ENCODE results near the gene GDPD2. TPM values are rescaled to one million over a fixed set of nuclear protein-coding genes. Genes with fewer than 3 reads are reported as not detected.
"Not testable (repeated sequence)": the region's sequence is repeated elsewhere in the genome, so short reads cannot be mapped to it uniquely, and the experiment has no call there.

Gene GDPD2, protein sequence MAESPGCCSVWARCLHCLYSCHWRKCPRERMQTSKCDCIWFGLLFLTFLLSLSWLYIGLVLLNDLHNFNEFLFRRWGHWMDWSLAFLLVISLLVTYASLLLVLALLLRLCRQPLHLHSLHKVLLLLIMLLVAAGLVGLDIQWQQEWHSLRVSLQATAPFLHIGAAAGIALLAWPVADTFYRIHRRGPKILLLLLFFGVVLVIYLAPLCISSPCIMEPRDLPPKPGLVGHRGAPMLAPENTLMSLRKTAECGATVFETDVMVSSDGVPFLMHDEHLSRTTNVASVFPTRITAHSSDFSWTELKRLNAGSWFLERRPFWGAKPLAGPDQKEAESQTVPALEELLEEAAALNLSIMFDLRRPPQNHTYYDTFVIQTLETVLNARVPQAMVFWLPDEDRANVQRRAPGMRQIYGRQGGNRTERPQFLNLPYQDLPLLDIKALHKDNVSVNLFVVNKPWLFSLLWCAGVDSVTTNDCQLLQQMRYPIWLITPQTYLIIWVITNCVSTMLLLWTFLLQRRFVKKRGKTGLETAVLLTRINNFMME
- total RNA-seq = not detected in 2 replicates
- not detected in 2 replicates for polyA plus RNA-seq

GRCh38 chrX:70422851-70423341 lies at the start of gene GDPD2:
TSS of gene GDPD2 (plus strand) at chrX:70423314. CDS start at chrX:70424985, 1,671 bp downstream.
- no peak for TF ChIP-seq CTCF (IDR thresholded peaks at IDR 0.05; ENCODE audit: low read depth, low read length)
- Histone ChIP-seq H3K4me3 (no peak within 1 kb of the TSS), H3K4me1 (ENCODE audit: low read depth) (no peaks in the 10 kb centered on the region), H3K27ac (no peak within 1 kb of the TSS), H3K36me3 (no peaks in the 10 kb centered on the region), H3K27me3 (no peaks in the 10 kb centered on the region), H3K9me3 (ENCODE audit: low read depth) (no peaks in the 10 kb centered on the region)
- peak; percentile 48 to 52 for DNase-seq (ENCODE audit: low read depth in 1 of 2, low spot score in 1 of 2)

DNA sequence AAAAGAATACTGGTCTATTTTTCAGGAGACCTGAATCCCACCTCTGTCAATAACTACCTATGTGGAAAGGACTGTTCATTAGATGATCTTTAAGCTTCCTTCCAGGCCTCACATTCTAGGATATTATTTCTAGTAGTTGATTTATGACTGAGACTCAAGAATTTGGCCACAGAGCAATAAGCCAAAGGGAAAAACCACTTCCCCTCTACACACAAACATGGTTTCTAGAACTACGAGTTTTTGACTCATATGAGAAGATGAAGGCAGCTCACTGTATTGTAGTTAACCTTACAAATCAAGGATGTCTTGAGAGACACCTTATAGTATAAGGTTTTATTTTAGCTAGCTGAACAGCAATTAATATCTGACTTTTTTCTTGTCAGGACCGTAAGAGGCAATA lies 36.9 kb upstream of the GDPD2 start:
- Histone ChIP-seq H3K4me3 (no peak overlapping the region), H3K36me3 (no peaks in the 10 kb centered on the region), H3K27ac (no peak overlapping the region), H3K9me3 (ENCODE audit: low read depth) (no peaks in the 10 kb centered on the region), H3K27me3 (no peaks in the 10 kb centered on the region), H3K4me1 (ENCODE audit: low read depth) (no peaks in the 10 kb centered on the region)
- TF ChIP-seq CTCF (IDR thresholded peaks at IDR 0.05; ENCODE audit: low read depth, low read length) = no peak
- no peak for DNase-seq (ENCODE audit: low read depth in 1 of 2, low spot score in 1 of 2)

DNA sequence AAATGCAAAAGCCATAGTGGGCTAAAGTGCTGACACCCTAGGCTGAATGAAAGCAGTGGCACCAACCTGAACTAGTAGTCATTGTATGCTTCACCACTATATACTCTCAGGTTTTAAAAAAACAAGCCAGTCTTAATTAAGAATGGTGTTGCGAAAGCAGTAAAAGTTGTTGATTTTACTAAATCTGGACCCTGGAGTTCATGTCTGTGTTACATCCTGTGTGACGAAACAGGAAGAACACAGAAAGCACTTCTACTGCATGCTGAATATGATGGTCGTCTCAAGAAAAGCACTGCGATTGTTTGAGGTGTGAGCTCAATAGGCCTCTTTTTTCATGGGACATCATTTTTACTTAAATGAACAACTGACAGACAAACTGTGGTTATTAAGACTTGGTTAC lies 24.2 kb upstream of the GDPD2 start:
- no peak overlapping the region for H3K27ac ChIP-seq
- no peaks in the 10 kb centered on the region for H3K9me3 ChIP-seq (ENCODE audit: low read depth)
- no peak for TF ChIP-seq CTCF (IDR thresholded peaks at IDR 0.05; ENCODE audit: low read depth, low read length)
- no peaks in the 10 kb centered on the region for H3K27me3 ChIP-seq
- H3K4me3 ChIP-seq = no peak overlapping the region
- DNase-seq (ENCODE audit: low read depth in 1 of 2, low spot score in 1 of 2) = peak in 1 of 2 donors; percentile 62
- no peaks in the 10 kb centered on the region for H3K36me3 ChIP-seq
- H3K4me1 ChIP-seq (ENCODE audit: low read depth) = no peaks in the 10 kb centered on the region

DNA sequence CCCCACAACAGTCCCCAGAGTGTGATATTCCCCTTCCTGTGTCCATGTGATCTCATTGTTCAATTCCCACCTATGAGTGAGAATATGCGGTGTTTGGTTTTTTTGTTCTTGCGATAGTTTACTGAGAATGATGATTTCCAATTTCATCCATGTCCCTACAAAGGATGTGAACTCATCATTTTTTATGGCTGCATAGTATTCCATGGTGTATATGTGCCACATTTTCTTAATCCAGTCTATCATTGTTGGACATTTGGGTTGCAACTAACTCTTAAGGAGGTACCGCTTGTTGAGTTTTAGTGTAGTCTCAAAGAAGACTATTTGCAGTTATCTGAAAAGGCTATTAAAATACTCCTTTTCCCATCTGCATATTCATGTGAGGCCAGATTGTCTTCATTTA lies 22.9 kb upstream of the GDPD2 start:
- H3K27me3 ChIP-seq; H3K27ac ChIP-seq; H3K36me3 ChIP-seq; H3K4me1 ChIP-seq (ENCODE audit: low read depth); H3K9me3 ChIP-seq (ENCODE audit: low read depth); H3K4me3 ChIP-seq; DNase-seq (ENCODE audit: low read depth in 1 of 2, low spot score in 1 of 2): not testable (repeated sequence)

DNA sequence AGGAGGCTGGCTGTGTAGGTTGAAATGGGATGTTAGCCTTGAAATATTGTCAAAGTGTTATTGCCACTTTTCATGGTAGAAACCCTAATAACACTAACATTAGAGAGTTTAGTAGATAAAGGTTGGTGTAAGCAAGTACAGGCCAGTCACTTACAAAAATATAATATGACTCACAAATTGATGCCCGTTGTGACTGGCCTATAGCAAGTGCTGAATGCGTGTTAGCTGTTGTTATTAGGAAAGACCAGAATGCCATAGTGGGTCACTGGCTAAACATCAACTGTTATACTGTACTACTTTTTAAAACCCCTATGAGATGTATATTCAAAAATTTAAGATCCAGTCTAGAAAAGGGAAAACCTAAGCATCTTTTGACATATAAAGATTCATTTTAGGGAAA lies 20.4 kb upstream of the GDPD2 start:
- DNase-seq (ENCODE audit: low read depth in 1 of 2, low spot score in 1 of 2) = no peak
- H3K36me3 ChIP-seq = no peaks in the 10 kb centered on the region
- H3K27me3 ChIP-seq = no peaks in the 10 kb centered on the region
- no peak for TF ChIP-seq CTCF (IDR thresholded peaks at IDR 0.05; ENCODE audit: low read depth, low read length)
- no peak overlapping the region for H3K4me3 ChIP-seq
- no peak overlapping the region for H3K27ac ChIP-seq
- no peaks in the 10 kb centered on the region for H3K9me3 ChIP-seq (ENCODE audit: low read depth)
- H3K4me1 ChIP-seq (ENCODE audit: low read depth) = no peaks in the 10 kb centered on the region

DNA sequence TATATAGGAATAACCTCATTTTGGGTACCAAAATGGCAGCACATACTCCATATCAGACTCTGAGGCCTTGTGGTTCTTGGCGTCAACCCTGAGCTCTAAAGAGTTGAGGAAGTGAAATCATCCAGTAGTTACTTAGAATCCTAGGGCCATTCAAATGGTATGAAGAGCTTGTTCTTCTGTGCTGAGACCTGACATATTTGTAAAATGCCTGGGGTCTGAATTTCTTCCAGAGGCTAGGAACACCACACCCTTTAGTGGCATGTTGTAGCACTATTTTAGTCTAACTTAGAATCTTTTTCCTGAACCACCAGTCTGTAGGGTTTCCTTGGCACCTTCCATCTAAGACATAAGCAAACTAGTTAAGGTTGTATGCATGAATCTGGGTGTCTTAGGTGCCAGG lies 18.1 kb upstream of the GDPD2 start:
- TF ChIP-seq CTCF (IDR thresholded peaks at IDR 0.05; ENCODE audit: low read depth, low read length) = no peak
- no peak overlapping the region for H3K4me3 ChIP-seq
- DNase-seq (ENCODE audit: low read depth in 1 of 2, low spot score in 1 of 2) = no peak

More for the DNA sequence above, 18.1 kb upstream of the GDPD2 start:
- Histone ChIP-seq H3K9me3 (ENCODE audit: low read depth) (no peaks in the 10 kb centered on the region), H3K27ac (no peak overlapping the region), H3K36me3 (no peaks in the 10 kb centered on the region), H3K27me3 (no peaks in the 10 kb centered on the region), H3K4me1 (ENCODE audit: low read depth) (no peaks in the 10 kb centered on the region)
